Peyer's patch (tissue), 4 donors: Measurements from ENCODE around the gene MYO15B. TPM values are rescaled to one million over a fixed set of nuclear protein-coding genes. Genes with fewer than 3 reads are reported as not detected.

Source experiments
- DNase-seq, 3 donors: peaks; one replicate each; pipeline ENCODE4 v3.0.0-alpha.2; 2017 to 2019
- H3K27ac ChIP-seq, 4 donors: fragments of 200-600 bp; sonication (generic); one replicate each; pipeline ENCODE4 v1.5.1; 2016 to 2019
- H3K27me3 ChIP-seq, 2 donors: fragments of 200-600 bp; sonication (generic); one replicate each; pipeline ENCODE4 v1.5.1; 2019
- H3K36me3 ChIP-seq, 3 donors: fragments of 200-600 bp; sonication (generic); one replicate each; pipeline ENCODE4 v1.5.1; 2016 to 2019
- H3K4me1 ChIP-seq, 4 donors: fragments of 200-600 bp; sonication (generic); one replicate each; pipeline ENCODE4 v1.5.1; 2016 to 2019
- H3K4me3 ChIP-seq, 4 donors: fragments of 200-600 bp; sonication (generic); 1 replicate in 3 of 4; 2 replicates in 1 of 4; pipeline ENCODE4 v1.5.1; 2016 to 2019; ENCODE audit warnings: mild to moderate bottlenecking in 1 of 4
- H3K9me3 ChIP-seq, 4 donors: fragments of 200-600 bp; sonication (generic); one replicate each; pipeline ENCODE4 v1.5.1; 2016 to 2019; ENCODE audit warnings: mild to moderate bottlenecking in 1 of 4
- POLR2A ChIP-seq, 2 donors: fragments of 450-650 bp; IDR thresholded peaks; one replicate each; pipeline ENCODE4 v1.5.1; 2017; ENCODE audit warnings: antibody characterized with exemption in 2 of 2, mild to moderate bottlenecking in 2 of 2, moderate library complexity in 2 of 2
- total RNA-seq, 4 donors: library from RNA; depleted of rRNA; stranded (reverse); fragments of >200 nt; gene quantifications; one replicate each; pipeline ENCODE4 v1.1.0, GENCODE V29; 2016
- TF ChIP-seq, protein P1 (sequence below), 6 experiments: fragments of 450-650 bp in 4 of 6; fragments of 200-600 bp in 2 of 6; sonication (generic) in 1 of 6; IDR thresholded peaks; one replicate each; pipeline ENCODE4 v1.5.1; 2017 to 2019; ENCODE audit warnings: antibody characterized with exemption in 6 of 6, mild to moderate bottlenecking in 3 of 6, moderate library complexity in 1 of 6

MYO15B gene
- 1,000 to 10,000 TPM in 3 of 4 donors, 100 to 1,000 TPM in 1; 552 to 2,671 (median 1,951) TPM for total RNA-seq

DNA sequence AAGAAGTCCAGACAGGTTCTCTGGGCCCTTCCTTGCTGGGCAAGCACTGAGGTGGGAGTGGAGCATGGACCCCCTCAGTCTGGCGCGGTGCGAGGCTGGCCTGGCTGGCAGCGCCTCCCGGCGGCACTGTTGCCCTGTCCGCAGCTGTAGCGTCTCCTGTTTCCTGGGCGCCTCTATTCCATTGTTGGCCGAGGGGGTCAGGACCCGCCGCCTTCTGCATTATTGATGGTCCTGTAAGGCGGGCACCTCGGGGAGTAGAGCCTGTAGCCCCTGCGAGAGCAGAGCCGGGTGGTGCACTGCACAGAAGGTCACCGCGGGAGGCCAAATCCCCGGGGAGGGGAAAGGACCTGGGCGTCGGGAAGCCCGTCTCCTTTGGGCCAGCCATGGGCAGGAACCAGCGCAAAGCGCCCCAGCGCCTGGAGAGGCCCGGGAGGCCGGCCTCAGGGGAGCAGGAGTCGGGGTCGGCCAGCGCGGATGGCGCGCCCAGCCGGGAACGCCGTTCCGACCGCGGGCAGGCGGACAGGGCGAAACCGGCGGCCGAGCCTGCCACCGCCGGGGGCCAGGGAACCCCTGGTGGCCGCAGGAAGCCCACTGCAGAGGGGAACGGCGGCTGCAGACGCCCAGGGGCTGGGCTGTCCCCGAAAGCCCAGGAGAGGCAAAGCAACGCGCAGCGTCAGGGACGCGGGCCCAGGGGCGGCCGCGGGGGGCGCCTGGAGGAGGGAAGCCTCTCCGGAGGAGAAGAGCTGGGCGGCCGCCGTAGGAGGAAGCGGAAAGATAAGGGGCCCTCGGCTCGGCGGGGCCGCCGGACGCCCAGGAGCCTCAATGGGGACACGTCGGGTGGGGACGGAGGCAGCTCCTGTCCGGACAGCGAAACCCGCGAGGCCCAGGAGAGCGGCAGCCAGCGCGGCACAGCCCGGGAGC, at the start of gene MYO15B:
TSS of gene MYO15B (plus strand) at position 126 of the 921 bp plus-strand sequence. CDS start at position 384, 258 bp downstream.
- no peaks in the 10 kb centered on the region for H3K36me3 ChIP-seq
- no peaks in the 10 kb centered on the region for H3K9me3 ChIP-seq
- H3K4me3 ChIP-seq = peak within 1 kb of the TSS; percentile 63 to 73 (median 65)
- peaks cover 0 to 25% (median 13%) of the 10 kb centered on the region in 4 donors for H3K4me1 ChIP-seq
- no peaks in the 10 kb centered on the region for H3K27me3 ChIP-seq
- peak within 1 kb of the TSS; percentile 81 to 98 (median 88) for H3K27ac ChIP-seq
- TF ChIP-seq POLR2A (IDR thresholded peaks at IDR 0.05) = no peak
- TF ChIP-seq, protein P1, sequence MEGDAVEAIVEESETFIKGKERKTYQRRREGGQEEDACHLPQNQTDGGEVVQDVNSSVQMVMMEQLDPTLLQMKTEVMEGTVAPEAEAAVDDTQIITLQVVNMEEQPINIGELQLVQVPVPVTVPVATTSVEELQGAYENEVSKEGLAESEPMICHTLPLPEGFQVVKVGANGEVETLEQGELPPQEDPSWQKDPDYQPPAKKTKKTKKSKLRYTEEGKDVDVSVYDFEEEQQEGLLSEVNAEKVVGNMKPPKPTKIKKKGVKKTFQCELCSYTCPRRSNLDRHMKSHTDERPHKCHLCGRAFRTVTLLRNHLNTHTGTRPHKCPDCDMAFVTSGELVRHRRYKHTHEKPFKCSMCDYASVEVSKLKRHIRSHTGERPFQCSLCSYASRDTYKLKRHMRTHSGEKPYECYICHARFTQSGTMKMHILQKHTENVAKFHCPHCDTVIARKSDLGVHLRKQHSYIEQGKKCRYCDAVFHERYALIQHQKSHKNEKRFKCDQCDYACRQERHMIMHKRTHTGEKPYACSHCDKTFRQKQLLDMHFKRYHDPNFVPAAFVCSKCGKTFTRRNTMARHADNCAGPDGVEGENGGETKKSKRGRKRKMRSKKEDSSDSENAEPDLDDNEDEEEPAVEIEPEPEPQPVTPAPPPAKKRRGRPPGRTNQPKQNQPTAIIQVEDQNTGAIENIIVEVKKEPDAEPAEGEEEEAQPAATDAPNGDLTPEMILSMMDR (IDR thresholded peaks at IDR 0.05) = peak; percentile 9 to 58 (median 29)
- DNase-seq = peak in 2 of 3 donors; percentile 58 to 86

DNA sequence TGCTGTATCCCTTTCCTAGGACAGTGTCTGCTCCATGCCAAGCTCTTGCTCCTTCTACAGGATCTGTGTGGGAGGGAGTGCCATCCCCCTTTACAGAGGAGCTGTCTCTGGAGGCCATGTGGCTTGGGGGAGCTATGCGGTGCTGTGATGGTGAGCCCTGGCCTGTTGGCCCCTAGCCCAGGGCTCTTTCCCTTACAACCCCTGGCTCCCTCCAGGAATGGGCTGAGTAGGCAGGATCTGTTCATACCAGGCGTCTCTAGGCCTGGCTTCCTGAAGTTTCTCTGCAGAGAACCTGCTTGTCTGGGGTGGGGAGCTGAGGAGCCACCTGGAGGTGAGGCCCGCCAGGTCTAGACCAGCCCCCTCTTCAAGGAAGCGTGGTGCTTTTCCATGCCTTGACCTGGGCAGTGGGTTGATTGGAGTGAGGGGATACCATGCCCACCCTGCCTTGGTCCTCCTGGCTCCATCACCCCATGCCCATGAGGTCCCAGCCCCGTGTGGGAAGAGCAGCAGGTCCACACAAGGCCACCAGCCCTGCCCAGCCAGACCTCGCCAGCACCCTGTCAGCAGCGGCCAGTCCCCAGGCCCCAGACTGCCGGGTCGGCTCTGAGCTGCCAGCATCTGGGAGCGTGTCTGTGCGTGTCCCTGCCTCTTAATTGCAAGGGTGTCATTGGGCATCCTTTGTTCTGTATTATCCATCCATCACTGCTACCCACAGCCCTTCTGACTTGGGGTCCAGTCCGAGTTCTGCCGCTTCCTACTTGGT, 47.5 kb upstream of the MYO15B start:
- H3K4me3 ChIP-seq = no peak overlapping the region
- peak overlapping the region in 2 of 4 donors; percentile 35 to 72 for H3K27ac ChIP-seq
- TF ChIP-seq POLR2A (IDR thresholded peaks at IDR 0.05) = no peak
- TF ChIP-seq, protein P1 (IDR thresholded peaks at IDR 0.05) = no peak
- peaks cover 0 to 61% (median 2%) of the 10 kb centered on the region in 4 donors for H3K4me1 ChIP-seq
- no peak for DNase-seq
- peaks cover 0 to 16% (median 0%) of the 10 kb centered on the region in 3 donors for H3K36me3 ChIP-seq
- no peaks in the 10 kb centered on the region for H3K9me3 ChIP-seq
- H3K27me3 ChIP-seq = no peaks in the 10 kb centered on the region

DNA sequence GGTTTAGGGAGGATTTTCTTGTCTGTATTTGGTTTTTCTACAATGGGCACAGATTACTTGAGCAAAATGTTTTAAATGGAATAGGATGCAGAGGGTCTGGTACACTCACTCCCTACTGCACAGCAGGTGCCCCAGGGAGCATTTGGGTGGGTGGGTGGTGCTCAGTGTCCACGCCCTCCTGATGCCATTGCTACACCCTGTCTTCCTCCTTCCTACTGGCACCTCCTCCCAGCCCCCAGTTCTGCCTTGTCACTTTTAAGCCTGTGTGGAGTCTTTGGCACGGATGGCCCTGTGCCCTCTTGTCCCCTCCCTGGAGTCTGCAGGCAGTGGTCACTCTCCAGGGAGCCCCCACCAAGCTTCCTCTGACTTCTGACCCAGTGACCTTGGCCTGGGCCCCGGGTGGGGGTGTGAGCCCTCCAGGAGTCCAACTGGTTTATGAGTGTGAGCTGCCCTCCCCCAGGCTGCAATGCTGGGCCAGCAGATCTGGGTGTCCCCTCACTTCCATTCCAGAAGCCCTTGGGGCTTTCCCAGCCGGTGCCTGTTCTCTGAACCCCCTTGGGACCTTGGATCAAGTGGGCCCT, 46.6 kb upstream of the MYO15B start:
- DNase-seq = no peak
- Histone ChIP-seq H3K27ac (peak overlapping the region in 3 of 4 donors; percentile 19 to 72 (median 58)), H3K36me3 (peaks cover 0 to 16% (median 0%) of the 10 kb centered on the region in 3 donors)

DNA sequence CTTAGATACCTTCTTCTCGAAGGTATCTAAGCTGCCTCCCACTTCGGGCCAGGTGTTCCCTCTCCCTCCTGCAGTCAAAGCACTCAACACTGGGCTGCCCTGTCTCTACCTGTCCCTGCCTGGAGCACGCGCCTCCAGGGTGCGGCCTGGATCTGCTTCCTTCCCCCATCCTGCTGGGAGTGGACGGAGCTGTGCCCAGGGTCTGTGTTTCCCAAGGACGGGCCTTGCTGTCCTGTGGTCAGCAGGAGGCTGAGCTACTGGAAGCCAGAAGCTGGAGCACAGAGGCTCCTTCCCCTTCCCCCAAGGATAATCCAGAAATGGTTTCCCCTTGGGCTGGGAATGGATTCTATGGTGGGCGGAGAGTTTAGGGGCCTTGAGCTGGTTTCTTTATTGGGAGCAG, 45.4 kb upstream of the MYO15B start:
- Histone ChIP-seq H3K27ac (peak overlapping the region in 3 of 4 donors; percentile 61 to 82 (median 78)), H3K4me3 (no peak overlapping the region), H3K9me3 (no peaks in the 10 kb centered on the region), H3K27me3 (no peaks in the 10 kb centered on the region), H3K36me3 (peaks cover 0 to 22% (median 0%) of the 10 kb centered on the region in 3 donors), H3K4me1 (peaks cover 0 to 54% (median 0%) of the 10 kb centered on the region in 4 donors)
- TF ChIP-seq POLR2A (IDR thresholded peaks at IDR 0.05) = no peak
- TF ChIP-seq, protein P1 (IDR thresholded peaks at IDR 0.05) = peak in 1 of 6 experiments; percentile 9
- peak in 2 of 3 donors; percentile 60 to 72 for DNase-seq

More for the DNA sequence above, 46.6 kb upstream of the MYO15B start:
- H3K27me3 ChIP-seq = no peaks in the 10 kb centered on the region
- TF ChIP-seq POLR2A (IDR thresholded peaks at IDR 0.05) = no peak
- TF ChIP-seq, protein P1 (IDR thresholded peaks at IDR 0.05) = no peak
- peaks cover 0 to 54% (median 0%) of the 10 kb centered on the region in 4 donors for H3K4me1 ChIP-seq
- H3K9me3 ChIP-seq = no peaks in the 10 kb centered on the region
- H3K4me3 ChIP-seq = no peak overlapping the region
